Erythroblast (primary cell): ENCODE measurements around the gene TANK.

ENCODE experiments used
- GATA1 ChIP-seq: IDR thresholded peaks from 2 replicates; pipeline ENCODE4 v1.6.1; 2011; ENCODE audit warnings: low read depth, mild to moderate bottlenecking, control low read depth, low read length, moderate library complexity
- POLR2A ChIP-seq: IDR thresholded peaks from 2 replicates; pipeline ENCODE4 v1.6.1; 2011; ENCODE audit warnings: mild to moderate bottlenecking, low read length

GRCh38 chr2:161177969-161178368, 17.7 kb downstream of the TANK start:
- TF ChIP-seq POLR2A = no peak
- no peak for TF ChIP-seq GATA1
